Hepatic stellate cell (primary cell): ENCODE results near the gene SYCE3.
A peak's percentile ranks its signal among the peaks of the same experiment; 100 is the strongest.
"Not testable (repeated sequence)": the region's sequence is repeated elsewhere in the genome, so short reads cannot be mapped to it uniquely, and the experiment has no call there.

Source experiments
- DNase-seq: peaks from one replicate; pipeline ENCODE4 v3.0.0; 2011; ENCODE audit warnings: low spot score

Gene SYCE3

GRCh38 chr22:50562523-50563412, at the start of gene SYCE3:
Gene SYCE3, minus strand, starts transcription at chr22:50562919. Its CDS starts 6,514 bp downstream, at chr22:50556405.
- peak; percentile 89 for DNase-seq

- DNase-seq: no peak
Measured at GRCh38 chr22:50612168-50612527, 49.4 kb upstream of the SYCE3 start.

DNA sequence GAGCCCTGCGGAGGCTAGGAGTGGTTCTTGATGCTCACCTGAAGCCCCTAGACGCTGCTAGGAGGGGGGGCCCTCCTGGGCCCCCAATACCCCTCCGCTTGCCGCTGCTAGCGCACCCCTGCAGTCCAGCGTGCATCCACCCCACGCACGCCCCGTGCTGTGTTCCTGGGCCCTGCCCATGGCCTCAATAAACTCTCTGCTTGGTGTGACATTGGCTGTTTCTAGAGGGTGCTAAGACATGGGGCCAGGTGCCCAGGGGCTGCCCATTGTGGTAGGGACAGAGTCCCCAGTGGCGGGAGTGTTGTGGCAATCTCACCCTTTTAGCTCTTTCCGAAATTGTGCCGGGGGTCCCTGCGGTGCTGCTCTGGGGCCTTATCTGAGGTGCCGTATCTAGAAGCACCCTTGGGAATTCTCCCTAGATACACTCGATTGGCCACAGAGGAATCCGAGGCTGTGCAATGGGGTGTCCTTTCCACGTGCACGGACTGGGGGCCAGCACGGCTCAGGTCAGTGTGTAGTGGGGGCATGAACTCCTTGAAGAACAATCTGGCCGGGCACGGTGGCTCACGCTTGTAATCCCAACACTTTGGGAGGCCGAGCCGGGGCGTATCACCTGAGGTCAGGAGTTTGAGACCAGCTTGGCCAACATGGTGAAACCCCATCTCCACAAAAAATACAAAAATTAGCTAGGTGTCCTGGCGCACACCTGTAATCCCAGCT, 48.8 kb upstream of the SYCE3 start:
- DNase-seq: no peak

DNA sequence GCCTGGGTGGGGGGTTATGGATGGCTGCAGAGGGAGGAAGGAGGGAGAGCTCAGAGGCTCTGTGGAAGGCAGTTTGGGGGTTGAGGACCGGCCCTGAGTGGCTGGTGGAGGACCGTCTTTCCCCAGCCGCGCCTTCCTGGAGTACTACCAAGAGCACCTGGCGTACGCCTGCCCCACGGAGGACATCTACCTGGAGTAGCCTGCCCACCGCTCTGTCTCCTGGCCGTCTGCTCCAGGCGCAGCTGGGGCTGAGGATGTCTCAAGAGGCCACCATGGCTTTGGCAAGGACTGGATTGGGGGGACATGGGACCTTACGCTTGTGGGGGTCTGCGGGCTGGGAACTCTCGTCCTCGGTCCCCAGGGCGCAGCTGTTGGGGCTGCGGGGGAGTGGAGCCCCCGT, 47.9 kb upstream of the SYCE3 start:
- no peak for DNase-seq

DNA sequence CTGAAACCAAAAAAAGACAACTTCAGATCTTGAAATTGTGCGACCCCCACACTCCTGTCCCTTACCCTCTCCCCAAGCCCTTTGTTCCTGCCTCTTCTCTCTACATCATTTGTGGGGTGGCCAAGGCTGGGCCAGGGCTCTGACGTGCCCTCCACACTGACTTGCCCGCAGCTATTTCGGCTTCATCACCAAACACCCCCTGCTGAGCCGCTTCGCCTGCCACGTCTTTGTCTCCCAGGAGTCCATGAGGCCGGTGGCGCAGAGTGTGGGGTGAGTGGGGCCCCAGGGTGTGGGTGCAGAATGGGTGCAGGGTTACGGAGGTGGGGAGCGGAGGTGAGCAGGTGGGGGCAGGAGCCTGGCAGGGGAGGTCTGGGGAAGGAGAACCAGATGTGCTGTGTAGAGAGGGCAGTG, 47.3 kb upstream of the SYCE3 start:
- no peak for DNase-seq

GRCh38 chr22:50609599-50609998, 46.9 kb upstream of the SYCE3 start:
- no peak for DNase-seq

- DNase-seq: no peak
Measured at GRCh38 chr22:50608996-50609395, 46.3 kb upstream of the SYCE3 start.

GRCh38 chr22:50608058-50608840, 45.5 kb upstream of the SYCE3 start:
- not testable (repeated sequence) for DNase-seq

- no peak for DNase-seq
Measured at GRCh38 chr22:50607659-50608020, 44.9 kb upstream of the SYCE3 start.

DNA sequence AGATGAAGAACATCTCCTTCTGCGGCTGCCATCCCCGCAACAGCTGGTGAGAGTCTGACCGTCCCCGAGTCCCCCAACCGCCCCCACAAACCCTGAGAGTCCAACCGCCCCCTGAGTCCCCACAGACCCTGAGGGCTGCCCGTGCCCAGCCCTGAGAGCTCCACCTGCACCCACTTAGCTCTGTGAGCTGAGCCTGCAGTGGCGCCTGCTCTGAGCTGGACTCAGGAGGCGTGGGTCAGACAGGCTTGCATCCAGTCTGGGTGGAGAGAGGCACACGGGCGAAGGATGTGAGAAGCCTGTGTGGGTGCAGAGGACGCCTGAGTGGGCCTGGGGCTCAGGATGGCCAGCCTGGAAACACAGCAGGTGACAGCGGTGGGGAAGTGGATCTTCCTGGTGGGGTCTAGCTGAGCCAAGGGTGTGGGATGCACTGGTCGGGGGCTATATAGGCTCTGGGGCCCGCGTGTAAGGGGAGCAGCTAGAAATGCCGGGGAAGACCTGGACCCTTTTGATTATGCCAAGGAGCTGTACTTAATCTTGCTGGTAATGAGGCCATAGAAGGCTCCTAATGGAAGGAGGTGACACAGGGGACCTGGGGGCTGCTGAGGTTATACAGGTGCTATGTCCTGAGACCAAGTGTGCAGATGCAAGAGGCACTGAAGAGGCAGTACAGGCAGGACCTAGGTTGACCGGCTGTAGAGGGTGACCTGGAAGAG, 44.4 kb upstream of the SYCE3 start:
- no peak for DNase-seq

GRCh38 chr22:50606165-50606945, 43.6 kb upstream of the SYCE3 start:
- DNase-seq: no peak

GRCh38 chr22:50605613-50606074, 42.9 kb upstream of the SYCE3 start:
- DNase-seq: no peak

DNA sequence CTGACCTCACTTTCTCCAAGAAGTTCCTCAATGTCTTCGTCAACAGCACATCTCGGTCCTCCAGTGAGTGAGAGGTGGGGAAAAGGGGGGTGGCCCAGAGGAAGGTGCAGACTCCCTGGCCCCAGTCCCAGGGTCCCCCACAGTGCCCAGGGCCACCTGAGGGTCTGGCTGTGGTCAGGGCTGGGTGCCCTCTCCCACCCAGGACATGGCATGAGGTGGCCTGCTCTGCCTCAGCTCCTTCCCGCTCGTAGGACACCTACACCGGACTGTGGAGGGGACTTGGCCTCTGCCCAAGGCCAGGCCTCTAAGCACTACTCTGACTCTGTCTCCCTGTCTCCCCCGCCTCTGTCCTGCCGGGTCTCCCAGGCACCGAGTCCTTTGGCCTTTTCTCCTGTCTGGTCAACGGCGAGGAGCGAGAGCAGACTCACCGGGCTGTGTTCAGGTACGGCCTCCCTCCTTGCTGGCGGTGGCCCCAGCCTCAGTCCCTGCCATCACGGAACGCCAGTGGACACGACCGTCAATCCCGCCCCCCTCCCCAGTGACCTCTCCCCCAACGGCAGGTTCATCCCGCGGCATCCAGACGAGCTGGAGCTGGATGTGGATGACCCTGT, 42.4 kb upstream of the SYCE3 start:
- no peak for DNase-seq

GRCh38 chr22:50604256-50605001, 41.7 kb upstream of the SYCE3 start:
- no peak for DNase-seq

DNA sequence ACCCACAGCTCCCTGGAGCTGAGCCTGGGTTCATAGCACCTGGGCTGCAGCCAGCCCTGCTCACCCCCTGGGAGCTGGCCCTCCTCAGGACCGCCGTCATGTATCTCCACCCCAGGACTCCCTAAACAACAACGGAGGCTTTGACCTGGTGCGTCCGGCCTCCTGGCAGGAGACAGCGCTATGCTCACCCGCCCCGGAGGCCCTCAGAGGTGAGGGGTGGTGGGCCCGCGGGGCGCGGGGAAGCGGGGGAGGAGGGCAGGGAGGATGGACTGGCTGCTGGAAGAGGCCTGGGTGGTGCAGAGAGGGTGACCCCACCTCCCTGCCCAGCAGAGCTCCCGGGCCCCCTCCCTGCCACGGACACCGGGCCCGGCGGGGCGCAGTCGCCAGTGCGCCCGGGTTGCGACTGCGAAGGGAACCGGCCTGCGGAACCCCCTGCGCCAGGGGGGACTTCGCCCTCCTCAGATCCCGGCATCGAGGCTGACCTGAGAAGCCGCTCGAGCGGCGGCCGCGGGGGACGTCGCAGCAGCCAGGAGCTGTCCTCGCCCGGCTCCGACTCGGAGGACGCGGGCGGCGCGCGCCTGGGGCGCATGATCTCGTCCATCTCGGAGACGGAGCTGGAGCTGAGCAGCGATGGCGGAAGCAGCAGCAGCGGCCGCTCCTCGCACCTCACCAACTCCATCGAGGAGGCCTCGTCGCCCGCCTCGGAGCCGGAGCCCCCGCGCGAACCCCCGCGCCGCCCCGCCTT, 41.0 kb upstream of the SYCE3 start:
- DNase-seq: no peak

DNA sequence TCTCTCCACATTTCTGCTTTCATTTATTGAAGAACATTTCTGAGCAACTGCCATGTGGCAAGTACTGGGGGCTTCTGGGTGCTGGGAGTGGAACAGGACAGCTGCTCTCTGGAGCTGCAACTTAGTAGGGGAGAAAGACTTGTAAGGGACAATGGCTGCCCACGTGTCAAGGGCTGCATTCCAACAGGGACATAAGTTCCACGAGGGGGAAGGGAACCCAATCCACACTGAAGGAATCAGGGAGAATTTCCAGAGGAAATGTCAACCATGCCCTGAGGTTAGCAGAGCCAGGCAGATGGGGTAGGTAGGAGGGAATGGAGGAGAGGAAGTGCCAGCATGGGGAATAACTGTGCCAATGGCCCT, 39.6 kb upstream of the SYCE3 start:
- no peak for DNase-seq

GRCh38 chr22:50601669-50602337, 39.1 kb upstream of the SYCE3 start:
- no peak for DNase-seq

DNA sequence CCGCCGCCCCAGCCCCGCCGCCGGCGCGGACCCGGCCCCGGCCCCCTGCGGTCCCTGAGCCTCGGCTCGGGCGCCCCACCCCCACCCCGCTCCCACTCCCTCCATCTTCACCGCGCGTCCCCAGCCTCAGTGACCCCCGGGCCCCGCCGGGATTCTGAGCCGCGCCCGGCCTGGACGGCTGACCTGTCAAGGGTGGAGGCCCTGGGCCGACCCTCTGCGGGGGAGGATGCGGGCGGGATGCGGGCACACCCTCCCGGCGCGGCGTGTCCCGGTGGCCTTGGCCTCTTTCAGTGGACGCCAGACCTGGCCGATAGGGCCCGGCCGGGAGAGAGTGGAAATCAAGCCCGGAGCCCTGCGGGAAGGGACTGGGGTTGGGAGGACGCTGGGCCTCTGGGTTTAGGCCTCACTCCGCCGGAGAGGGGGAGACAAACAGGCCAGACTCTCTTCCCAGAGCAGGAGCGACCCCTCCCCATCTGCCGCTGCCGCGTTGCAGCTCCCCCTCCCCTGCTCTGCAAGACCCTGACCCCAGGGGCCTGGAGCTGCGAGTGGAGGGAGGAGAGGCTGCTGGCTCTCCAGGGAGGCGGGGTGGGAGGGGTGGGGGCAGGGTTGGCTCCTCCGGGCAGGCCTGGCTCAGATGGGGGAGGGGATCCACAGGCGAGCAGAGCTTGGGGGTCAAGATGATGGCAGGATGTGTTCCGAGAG, 38.4 kb upstream of the SYCE3 start:
- DNase-seq: no peak
